Lower lobe of right lung (tissue), 2 donors: Measurements from ENCODE around the gene MAP3K15. TPM values are rescaled to one million over a fixed set of nuclear protein-coding genes. Genes with fewer than 3 reads are reported as not detected.

Experiments
- ATAC-seq, 2 donors: fragments of 200-7000 bp; cut with Tn5 transposase; one replicate each; pipeline ENCODE4 v1.9.1; 2020 to 2022; ENCODE audit warnings: mild to moderate bottlenecking in 2 of 2, moderate library complexity in 2 of 2
- DNase-seq: peaks from one replicate; pipeline ENCODE4 v3.0.0-alpha.2; 2020
- H3K27ac ChIP-seq: fragments of 200-600 bp; one replicate; pipeline ENCODE4 v1.8.0; 2022
- H3K27me3 ChIP-seq: fragments of 200-600 bp; one replicate; pipeline ENCODE4 v1.8.0; 2022; ENCODE audit warnings: low read depth
- H3K36me3 ChIP-seq: fragments of 200-600 bp; one replicate; pipeline ENCODE4 v1.8.0; 2022; ENCODE audit warnings: mild to moderate bottlenecking
- H3K4me1 ChIP-seq: fragments of 200-600 bp; one replicate; pipeline ENCODE4 v1.8.0; 2022
- H3K4me3 ChIP-seq: fragments of 200-600 bp; one replicate; pipeline ENCODE4 v1.8.0; 2022; ENCODE audit warnings: mild to moderate bottlenecking
- H3K9me3 ChIP-seq: fragments of 200-600 bp; one replicate; pipeline ENCODE4 v1.8.0; 2022
- CTCF ChIP-seq: fragments of 200-600 bp; IDR thresholded peaks from one replicate; pipeline ENCODE4 v1.8.0; 2022; ENCODE audit warnings: antibody characterized with exemption, mild to moderate bottlenecking
- intact Hi-C: fragments of 100-400 bp; cut with DNase I; formaldehyde crosslinking; loops from one replicate; pipeline ENCODE4 v1.11.0; 2022
- total RNA-seq: library from RNA; stranded (reverse); fragmentation: NEBNext Ultra II Directional; extraction: Animal tissue kit (Norgen Biotek cat#: 25700); gene quantifications from one replicate; pipeline ENCODE4 v1.2.1, GENCODE V29; 2021
- donor health status: DM: no; HTN: yes; CAD: no; lungs with severe emphysema.

The MAP3K15 gene
- total RNA-seq, 1 donor from 2014 or later, result 3.2 TPM

GRCh38 chrX:19349264-19349663, 166.0 kb downstream of the MAP3K15 start:
- intact Hi-C loops, result no loop called here
- H3K36me3 ChIP-seq, result peaks cover 47% of the 10 kb centered on the region
- no peak overlapping the region for H3K4me3 ChIP-seq
- ATAC-seq (no peak), DNase-seq (no peak)
- no peak overlapping the region for H3K27ac ChIP-seq
- peaks cover 20% of the 10 kb centered on the region for H3K4me1 ChIP-seq
- no peak for TF ChIP-seq CTCF
- no peaks in the 10 kb centered on the region for H3K9me3 ChIP-seq
- H3K27me3 ChIP-seq, result no peaks in the 10 kb centered on the region

GRCh38 chrX:19347916-19348315, 167.4 kb downstream of the MAP3K15 start:
- Histone ChIP-seq H3K27me3 (no peaks in the 10 kb centered on the region), H3K4me3 (no peak overlapping the region), H3K27ac (no peak overlapping the region), H3K4me1 (peaks cover 20% of the 10 kb centered on the region), H3K9me3 (no peaks in the 10 kb centered on the region), H3K36me3 (peaks cover 34% of the 10 kb centered on the region)
- DNase-seq (no peak), ATAC-seq (no peak)
- intact Hi-C loops, result no loop called here
- TF ChIP-seq CTCF, result no peak

GRCh38 chrX:19344661-19345060, 170.6 kb downstream of the MAP3K15 start:
- Histone ChIP-seq H3K4me1 (peaks cover 20% of the 10 kb centered on the region), H3K27ac (peak overlapping the region; percentile 91), H3K4me3 (peak overlapping the region; percentile 70), H3K9me3 (no peaks in the 10 kb centered on the region), H3K27me3 (no peaks in the 10 kb centered on the region), H3K36me3 (peaks cover 2% of the 10 kb centered on the region)
- DNase-seq (no peak), ATAC-seq (peak in 1 of 2 donors; percentile 25)
- intact Hi-C loops, result no loop called here
- TF ChIP-seq CTCF, result no peak

- DNase-seq (peak; percentile 95), ATAC-seq (peak; percentile 98 to 99)
- intact Hi-C loops, result no loop called here
- no peak for TF ChIP-seq CTCF
- Histone ChIP-seq H3K27ac (peak within 1 kb of the TSS; percentile 91), H3K4me3 (peak within 1 kb of the TSS; percentile 70), H3K4me1 (peaks cover 20% of the 10 kb centered on the region), H3K27me3 (no peaks in the 10 kb centered on the region), H3K9me3 (no peaks in the 10 kb centered on the region), H3K36me3 (no peaks in the 10 kb centered on the region)
These were observed 171.5 kb downstream of the MAP3K15 start, which contains the start of gene PDHA1 for GRCh38 chrX:19343535-19344408. PDHA1 (plus strand) TSS chrX:19343927; CDS start chrX:19344038, 111 bp downstream.

- DNase-seq (no peak), ATAC-seq (no peak)
- Histone ChIP-seq H3K4me1 (peaks cover 20% of the 10 kb centered on the region), H3K36me3 (no peaks in the 10 kb centered on the region), H3K27ac (peak overlapping the region; percentile 91), H3K9me3 (no peaks in the 10 kb centered on the region), H3K27me3 (no peaks in the 10 kb centered on the region), H3K4me3 (peak overlapping the region; percentile 70)
- no peak for TF ChIP-seq CTCF
- intact Hi-C loops, result no loop called here
These were observed 172.2 kb downstream of the MAP3K15 start for GRCh38 chrX:19343085-19343534.
